Esophagus squamous epithelium (tissue), 5 donors: ENCODE results near the gene NFIB. TPM values are rescaled to one million over a fixed set of nuclear protein-coding genes. Genes with fewer than 3 reads are reported as not detected.
A peak's percentile ranks its signal among the peaks of the same experiment; 100 is the strongest.

Experiments
- DNase-seq: peaks from one replicate; lab custom pipeline; 2025; lab: John Stamatoyannopoulos, UW
- H3K27ac ChIP-seq, 4 donors: fragments of 200-600 bp; sonication (generic); one replicate each; pipeline ENCODE4 v1.5.1; 2016 to 2019; ENCODE audit warnings: mild to moderate bottlenecking in 1 of 4
- H3K27me3 ChIP-seq, 4 donors: fragments of 200-600 bp; sonication (generic); 1 replicate in 3 of 4; 2 replicates in 1 of 4; pipeline versions ENCODE4 v1.5.1 to v1.6.0; 2017 to 2021; ENCODE audit warnings: antibody characterized with exemption in 1 of 4
- H3K36me3 ChIP-seq, 3 donors: fragments of 200-600 bp; sonication (generic); one replicate each; pipeline ENCODE4 v1.5.1; 2016 to 2019
- H3K4me1 ChIP-seq, 3 donors: fragments of 200-600 bp; sonication (generic); one replicate each; pipeline ENCODE4 v1.5.1; 2017 to 2019
- H3K4me3 ChIP-seq, 4 donors: fragments of 200-600 bp; sonication (generic); 1 replicate in 3 of 4; 2 replicates in 1 of 4; pipeline ENCODE4 v1.5.1; 2016 to 2019; ENCODE audit warnings: mild to moderate bottlenecking in 2 of 4, moderate library complexity in 1 of 4
- H3K9me3 ChIP-seq, 3 donors: fragments of 200-600 bp; sonication (generic); one replicate each; pipeline ENCODE4 v1.5.1; 2016 to 2019
- POLR2A ChIP-seq, 4 donors: fragments of 450-650 bp; IDR thresholded peaks; one replicate each; pipeline ENCODE4 v1.6.1; 2017; ENCODE audit warnings: antibody characterized with exemption in 4 of 4, mild to moderate bottlenecking in 4 of 4, moderate library complexity in 3 of 4
- WGBS, 2 donors: methylation state at CpG; one replicate each; pipeline ENCODE4 v1.1.5; 2018; 5-methylcytosine and 5-hydroxymethylcytosine counted together
- intact Hi-C: fragments of 100-400 bp; cut with DNase I; formaldehyde crosslinking; loops from one replicate; pipeline ENCODE4 v1.15.0; 2022
- total RNA-seq, 4 donors: library from RNA; depleted of rRNA; stranded (reverse); fragments of >200 nt; gene quantifications; one replicate each; pipeline ENCODE4 v1.1.0, GENCODE V29; 2016
- TF ChIP-seq, protein P1 (sequence below), 6 experiments: fragments of 450-650 bp in 4 of 6; fragments of 200-600 bp in 2 of 6; sonication (generic) in 2 of 6; IDR thresholded peaks; one replicate each; pipeline ENCODE4 v1.5.1; 2016 to 2019; ENCODE audit warnings: antibody characterized with exemption in 6 of 6, mild to moderate bottlenecking in 4 of 6, moderate library complexity in 4 of 6
- donor health status: DM: yes; HTN: yes; CAD: no.

Gene NFIB
- total RNA-seq, 4 donors from 2014 or later = 16.8 to 38.1 (median 23.0) TPM

DNA sequence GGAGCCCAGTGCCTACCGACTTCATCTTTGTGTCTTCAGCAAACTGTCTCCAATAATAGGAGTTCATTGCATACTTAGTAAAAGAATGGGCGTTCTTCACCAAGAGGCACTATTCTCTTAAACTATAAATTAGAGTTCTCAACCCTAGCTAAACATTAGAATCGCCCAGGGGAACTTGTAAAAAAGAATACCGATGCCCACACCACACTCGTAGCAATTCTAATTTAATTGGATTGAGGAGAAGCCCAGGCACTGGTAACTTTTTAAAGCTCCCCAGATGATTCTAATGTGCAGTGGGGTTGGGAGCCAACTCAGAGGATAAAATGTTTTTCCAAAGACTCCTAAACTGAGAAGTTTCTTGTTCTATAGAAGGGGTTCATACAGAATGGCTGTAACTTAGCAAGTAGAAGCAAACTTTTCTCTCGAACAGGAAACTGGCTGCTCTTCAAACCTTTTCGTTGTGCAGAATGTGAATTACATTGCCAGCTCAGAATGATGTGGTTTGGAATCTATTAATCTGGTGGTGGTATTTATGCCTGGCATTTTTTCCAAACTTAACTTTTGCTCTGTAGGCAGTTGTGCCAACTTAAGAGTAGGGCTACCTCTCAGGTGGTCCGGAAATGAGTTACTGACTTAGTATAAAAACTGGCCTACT, 26.4 kb upstream of the NFIB start:
- Histone ChIP-seq H3K9me3 (no peaks in the 10 kb centered on the region), H3K36me3 (no peaks in the 10 kb centered on the region), H3K27me3 (peaks cover 0 to 73% (median 0%) of the 10 kb centered on the region in 4 donors), H3K4me1 (peaks cover 0 to 50% (median 19%) of the 10 kb centered on the region in 3 donors), H3K27ac (peak overlapping the region in 2 of 4 donors; percentile 57 to 79), H3K4me3 (no peak overlapping the region)
- 50 to 60% methylated on average over 8 of the region's 8 CpGs for WGBS, 2 donors
- TF ChIP-seq, protein P1, sequence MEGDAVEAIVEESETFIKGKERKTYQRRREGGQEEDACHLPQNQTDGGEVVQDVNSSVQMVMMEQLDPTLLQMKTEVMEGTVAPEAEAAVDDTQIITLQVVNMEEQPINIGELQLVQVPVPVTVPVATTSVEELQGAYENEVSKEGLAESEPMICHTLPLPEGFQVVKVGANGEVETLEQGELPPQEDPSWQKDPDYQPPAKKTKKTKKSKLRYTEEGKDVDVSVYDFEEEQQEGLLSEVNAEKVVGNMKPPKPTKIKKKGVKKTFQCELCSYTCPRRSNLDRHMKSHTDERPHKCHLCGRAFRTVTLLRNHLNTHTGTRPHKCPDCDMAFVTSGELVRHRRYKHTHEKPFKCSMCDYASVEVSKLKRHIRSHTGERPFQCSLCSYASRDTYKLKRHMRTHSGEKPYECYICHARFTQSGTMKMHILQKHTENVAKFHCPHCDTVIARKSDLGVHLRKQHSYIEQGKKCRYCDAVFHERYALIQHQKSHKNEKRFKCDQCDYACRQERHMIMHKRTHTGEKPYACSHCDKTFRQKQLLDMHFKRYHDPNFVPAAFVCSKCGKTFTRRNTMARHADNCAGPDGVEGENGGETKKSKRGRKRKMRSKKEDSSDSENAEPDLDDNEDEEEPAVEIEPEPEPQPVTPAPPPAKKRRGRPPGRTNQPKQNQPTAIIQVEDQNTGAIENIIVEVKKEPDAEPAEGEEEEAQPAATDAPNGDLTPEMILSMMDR (IDR thresholded peaks at IDR 0.05) = no peak
- no peak for TF ChIP-seq POLR2A (IDR thresholded peaks at IDR 0.05)
- intact Hi-C loops = no loop called here
- DNase-seq = no peak

DNA sequence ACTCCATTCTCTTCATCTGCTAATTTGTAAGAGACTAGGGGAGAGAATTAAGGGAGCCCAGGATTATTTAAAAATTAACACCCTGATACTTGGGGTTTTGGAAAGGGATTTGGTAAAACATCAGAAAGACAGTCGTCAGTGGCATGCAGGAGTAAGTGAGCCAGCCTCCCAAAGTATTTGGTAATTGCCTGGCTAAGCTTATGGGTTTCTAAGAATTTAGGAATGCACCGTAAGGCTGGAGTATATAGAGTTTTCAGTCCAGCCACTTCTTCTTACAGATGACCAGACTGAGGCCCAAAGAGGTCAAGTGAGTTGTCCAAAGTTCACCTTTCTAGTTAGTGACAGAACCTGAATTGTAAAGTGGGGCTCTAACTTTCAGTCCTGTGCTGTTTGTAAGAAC, 25.8 kb upstream of the NFIB start:
- Histone ChIP-seq H3K36me3 (no peaks in the 10 kb centered on the region), H3K9me3 (no peaks in the 10 kb centered on the region), H3K4me1 (peaks cover 0 to 46% (median 19%) of the 10 kb centered on the region in 3 donors), H3K4me3 (no peak overlapping the region), H3K27ac (no peak overlapping the region), H3K27me3 (peaks cover 0 to 67% (median 0%) of the 10 kb centered on the region in 4 donors)
- 73 to 78% methylated on average over 2 of the region's 2 CpGs for WGBS, 2 donors
- no peak for TF ChIP-seq POLR2A (IDR thresholded peaks at IDR 0.05)
- DNase-seq = no peak
- intact Hi-C loops = no loop called here

DNA sequence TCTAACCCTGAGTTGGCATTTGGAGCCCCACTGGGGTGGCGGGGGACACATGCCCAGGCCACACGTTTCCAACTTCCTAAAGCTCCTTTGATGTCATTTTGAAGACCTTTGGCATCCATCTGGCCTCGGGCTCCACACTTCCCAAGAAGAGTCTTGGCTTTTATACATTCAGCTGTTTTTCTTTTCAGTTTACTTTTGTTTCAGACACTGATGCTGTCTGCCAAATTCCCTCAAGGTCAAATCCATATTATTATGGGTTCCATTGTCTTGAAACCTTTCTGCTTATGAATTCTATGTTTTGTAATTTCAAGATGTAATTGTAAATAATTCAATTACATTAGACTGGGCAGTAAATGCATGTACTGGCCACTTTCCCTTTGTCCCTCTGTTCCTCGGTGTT, 23.7 kb upstream of the NFIB start:
- intact Hi-C loops = no loop called here
- DNase-seq = no peak
- Histone ChIP-seq H3K27ac (no peak overlapping the region), H3K4me1 (peaks cover under 1 to 28% (median 7%) of the 10 kb centered on the region in 3 donors), H3K36me3 (no peaks in the 10 kb centered on the region), H3K27me3 (peaks cover 0 to 58% (median 0%) of the 10 kb centered on the region in 4 donors), H3K9me3 (no peaks in the 10 kb centered on the region), H3K4me3 (no peak overlapping the region)
- WGBS, 2 donors = 42 to 49% methylated on average over 4 of the region's 4 CpGs
- TF ChIP-seq, protein P1 (IDR thresholded peaks at IDR 0.05) = no peak
- TF ChIP-seq POLR2A (IDR thresholded peaks at IDR 0.05) = no peak

DNA sequence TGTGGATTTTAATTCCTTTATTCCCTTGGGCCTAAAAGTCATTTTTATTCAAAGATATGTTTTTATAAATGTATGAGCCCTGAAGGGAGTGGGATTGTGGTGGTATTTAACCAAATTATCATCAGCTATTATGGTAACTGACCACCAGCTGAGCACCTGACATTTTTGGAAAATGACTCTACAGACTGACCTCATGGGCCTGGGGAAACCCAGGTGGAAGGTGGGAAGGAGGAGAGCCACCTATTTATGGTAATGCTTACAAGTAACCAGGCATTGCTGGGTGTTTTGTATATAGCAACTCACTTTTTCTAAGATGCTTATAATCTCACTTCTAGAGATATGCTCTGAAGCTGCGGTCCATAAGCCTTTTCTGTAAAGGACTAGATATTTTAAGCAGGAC, 22.3 kb upstream of the NFIB start:
- Histone ChIP-seq H3K27ac (no peak overlapping the region), H3K36me3 (no peaks in the 10 kb centered on the region), H3K9me3 (no peaks in the 10 kb centered on the region), H3K27me3 (peaks cover 0 to 46% (median 0%) of the 10 kb centered on the region in 4 donors), H3K4me1 (peaks cover 2 to 28% (median 4%) of the 10 kb centered on the region in 3 donors), H3K4me3 (no peak overlapping the region)
- TF ChIP-seq, protein P1 (IDR thresholded peaks at IDR 0.05) = no peak
- TF ChIP-seq POLR2A (IDR thresholded peaks at IDR 0.05) = no peak
- WGBS, 2 donors = 86 to 100% methylated on average over 1 of the region's 1 CpG
- intact Hi-C loops = no loop called here
- no peak for DNase-seq

DNA sequence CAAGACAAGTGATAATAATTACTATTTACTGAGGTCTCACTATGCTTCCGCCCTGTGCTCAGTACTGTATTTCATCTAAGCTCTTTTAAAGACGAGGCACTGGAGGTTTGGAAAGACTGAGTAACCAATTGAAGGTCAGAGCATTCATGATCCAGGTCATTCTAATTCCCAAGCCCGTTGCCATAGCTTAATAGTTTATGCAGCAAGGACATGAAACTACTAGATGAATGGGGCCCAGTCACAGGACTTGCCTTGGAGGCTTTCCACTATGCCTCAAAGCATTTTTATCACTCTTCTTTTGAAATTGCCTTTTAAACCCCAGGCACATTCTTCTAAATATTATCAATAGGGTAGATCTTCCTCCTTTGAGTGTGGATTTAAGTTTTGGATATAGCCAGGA, 17.2 kb upstream of the NFIB start:
- H3K4me3 ChIP-seq = no peak overlapping the region
- no peaks in the 10 kb centered on the region for H3K36me3 ChIP-seq
- H3K4me1 ChIP-seq = peaks cover 4 to 35% (median 6%) of the 10 kb centered on the region in 3 donors
- no peaks in the 10 kb centered on the region for H3K9me3 ChIP-seq
- intact Hi-C loops = no loop called here
- no peak for DNase-seq
- peaks cover 0 to 34% (median 0%) of the 10 kb centered on the region in 4 donors for H3K27me3 ChIP-seq
- H3K27ac ChIP-seq = peak overlapping the region in 1 of 4 donors; percentile 5
- 24 to 46% methylated on average over 3 of the region's 3 CpGs for WGBS, 2 donors
- no peak for TF ChIP-seq POLR2A (IDR thresholded peaks at IDR 0.05)
- TF ChIP-seq, protein P1 (IDR thresholded peaks at IDR 0.05) = no peak
